T-helper 17 cell (primary cell): ENCODE measurements around the gene IPO13. TPM values are rescaled to one million over a fixed set of nuclear protein-coding genes. Genes with fewer than 3 reads are reported as not detected.

ENCODE experiments used
- ATAC-seq: fragments of 150-1000 bp; cut with Tn5 transposase; 2 replicates; pipeline ENCODE4 v1.10.0; 2021; ENCODE audit warnings: mild to moderate bottlenecking, moderate library complexity
- DNase-seq, 3 donors: peaks; one replicate each; pipeline versions ENCODE4 v3.0.0 to v3.0.0-alpha.2; 2020 to 2021
- H3K9me3 ChIP-seq: one replicate; pipeline ENCODE4 v1.7.0; 2013; ENCODE audit warnings: low read length, mild to moderate bottlenecking; ENCODE audit not compliant: control insufficient read depth, poor library complexity, severe bottlenecking
- H3K27ac Mint-ChIP-seq: one replicate; pipeline ENCODE4 v1.8.0; 2022; ENCODE audit warnings: mild to moderate bottlenecking, moderate library complexity, mixed read lengths
- H3K27me3 Mint-ChIP-seq: one replicate; pipeline ENCODE4 v1.8.0; 2022; ENCODE audit warnings: mixed read lengths
- H3K36me3 Mint-ChIP-seq: one replicate; pipeline ENCODE4 v1.8.0; 2022; ENCODE audit warnings: low read depth, mixed read lengths
- H3K4me1 Mint-ChIP-seq: one replicate; pipeline ENCODE4 v1.8.0; 2022; ENCODE audit warnings: mild to moderate bottlenecking, mixed read lengths
- H3K4me3 Mint-ChIP-seq: one replicate; pipeline ENCODE4 v1.8.0; 2022; ENCODE audit warnings: mild to moderate bottlenecking, moderate library complexity, mixed read lengths
- total RNA-seq, 4 donors: library from RNA in 2 of 4; stranded (reverse) in 2 of 4; gene quantifications; one replicate each; pipeline ENCODE4 v1.2.3 and lab custom pipeline; 2022 to 2026

IPO13 gene
- total RNA-seq, 2 donors from 2014 or later = 10.6 to 12.5 TPM

- Mint-ChIP-seq H3K27ac (no peak overlapping the region), H3K36me3 (no peaks in the 10 kb centered on the region), H3K4me3 (no peak overlapping the region), H3K4me1 (peaks cover 20% of the 10 kb centered on the region), H3K27me3 (peaks cover 3% of the 10 kb centered on the region)
- DNase-seq (no peak), ATAC-seq (no peak)
- no peaks in the 10 kb centered on the region for H3K9me3 ChIP-seq
Observed at GRCh38 chr1:43995984-43996732, 49.4 kb downstream of the IPO13 start.

- Mint-ChIP-seq H3K36me3 (no peaks in the 10 kb centered on the region), H3K27me3 (peaks cover 6% of the 10 kb centered on the region), H3K4me1 (peaks cover 17% of the 10 kb centered on the region), H3K27ac (no peak overlapping the region), H3K4me3 (no peak overlapping the region)
- ATAC-seq (no peak), DNase-seq (no peak)
- H3K9me3 ChIP-seq = no peaks in the 10 kb centered on the region
Observed at GRCh38 chr1:43996733-43997115, 50.0 kb downstream of the IPO13 start.

- Mint-ChIP-seq H3K36me3 (no peaks in the 10 kb centered on the region), H3K27ac (no peak overlapping the region), H3K27me3 (peaks cover 6% of the 10 kb centered on the region), H3K4me1 (peaks cover 11% of the 10 kb centered on the region), H3K4me3 (no peak overlapping the region)
- ATAC-seq = no peak
- no peak for DNase-seq
- no peaks in the 10 kb centered on the region for H3K9me3 ChIP-seq
Observed at GRCh38 chr1:43997295-43997999, 50.7 kb downstream of the IPO13 start.

- DNase-seq = no peak
- H3K27ac Mint-ChIP-seq = no peak overlapping the region
- no peak for ATAC-seq
- peaks cover 7% of the 10 kb centered on the region for H3K4me1 Mint-ChIP-seq
- H3K9me3 ChIP-seq = no peaks in the 10 kb centered on the region
- peaks cover 6% of the 10 kb centered on the region for H3K27me3 Mint-ChIP-seq
- no peaks in the 10 kb centered on the region for H3K36me3 Mint-ChIP-seq
- H3K4me3 Mint-ChIP-seq = no peak overlapping the region
Observed at GRCh38 chr1:43998000-43998378, 51.2 kb downstream of the IPO13 start.

GRCh38 chr1:43999455-43999854 is 52.7 kb downstream of the IPO13 start:
- ATAC-seq (no peak), DNase-seq (no peak)
- no peak overlapping the region for H3K27ac Mint-ChIP-seq
- H3K9me3 ChIP-seq = no peaks in the 10 kb centered on the region
- no peaks in the 10 kb centered on the region for H3K36me3 Mint-ChIP-seq
- peaks cover 4% of the 10 kb centered on the region for H3K4me1 Mint-ChIP-seq
- H3K27me3 Mint-ChIP-seq = peaks cover 6% of the 10 kb centered on the region
- H3K4me3 Mint-ChIP-seq = no peak overlapping the region

- Mint-ChIP-seq H3K36me3 (no peaks in the 10 kb centered on the region), H3K4me3 (no peak overlapping the region), H3K27me3 (peaks cover 6% of the 10 kb centered on the region), H3K27ac (no peak overlapping the region), H3K4me1 (peaks cover 4% of the 10 kb centered on the region)
- DNase-seq = no peak
- ATAC-seq = no peak
- H3K9me3 ChIP-seq = no peaks in the 10 kb centered on the region
Observed at GRCh38 chr1:44000122-44000665, 53.4 kb downstream of the IPO13 start.

GRCh38 chr1:44002165-44002564 is 55.4 kb downstream of the IPO13 start:
- ATAC-seq (no peak), DNase-seq (no peak)
- H3K4me3 Mint-ChIP-seq = no peak overlapping the region
- no peaks in the 10 kb centered on the region for H3K4me1 Mint-ChIP-seq
- H3K36me3 Mint-ChIP-seq = no peaks in the 10 kb centered on the region
- peaks cover 6% of the 10 kb centered on the region for H3K27me3 Mint-ChIP-seq
- H3K27ac Mint-ChIP-seq = no peak overlapping the region
- no peaks in the 10 kb centered on the region for H3K9me3 ChIP-seq

- DNase-seq (no peak), ATAC-seq (no peak)
- no peaks in the 10 kb centered on the region for H3K4me1 Mint-ChIP-seq
- H3K27ac Mint-ChIP-seq = no peak overlapping the region
- H3K4me3 Mint-ChIP-seq = no peak overlapping the region
- H3K36me3 Mint-ChIP-seq = no peaks in the 10 kb centered on the region
- peaks cover 6% of the 10 kb centered on the region for H3K27me3 Mint-ChIP-seq
- no peaks in the 10 kb centered on the region for H3K9me3 ChIP-seq
Observed at GRCh38 chr1:44002606-44003157, 55.9 kb downstream of the IPO13 start.

GRCh38 chr1:44008259-44008658 is 61.5 kb downstream of the IPO13 start:
- no peak for ATAC-seq
- H3K9me3 ChIP-seq = no peaks in the 10 kb centered on the region
- no peak overlapping the region for H3K4me3 Mint-ChIP-seq
- H3K4me1 Mint-ChIP-seq = peaks cover 5% of the 10 kb centered on the region
- H3K27ac Mint-ChIP-seq = peak overlapping the region; percentile 43
- no peaks in the 10 kb centered on the region for H3K36me3 Mint-ChIP-seq
- DNase-seq = no peak
- no peaks in the 10 kb centered on the region for H3K27me3 Mint-ChIP-seq

- no peak for DNase-seq
- Mint-ChIP-seq H3K27me3 (peaks cover 12% of the 10 kb centered on the region), H3K36me3 (no peaks in the 10 kb centered on the region), H3K27ac (no peak overlapping the region), H3K4me1 (peaks cover 5% of the 10 kb centered on the region), H3K4me3 (no peak overlapping the region)
- no peaks in the 10 kb centered on the region for H3K9me3 ChIP-seq
- no peak for ATAC-seq
Observed at GRCh38 chr1:44010935-44011471, 64.3 kb downstream of the IPO13 start.

GRCh38 chr1:44012404-44012803 is 65.7 kb downstream of the IPO13 start:
- no peak for DNase-seq
- no peaks in the 10 kb centered on the region for H3K36me3 Mint-ChIP-seq
- H3K4me3 Mint-ChIP-seq = no peak overlapping the region
- no peak for ATAC-seq
- peaks cover 12% of the 10 kb centered on the region for H3K27me3 Mint-ChIP-seq
- H3K4me1 Mint-ChIP-seq = peaks cover 5% of the 10 kb centered on the region
- H3K9me3 ChIP-seq = no peaks in the 10 kb centered on the region
- peak overlapping the region; percentile 32 for H3K27ac Mint-ChIP-seq

- DNase-seq (no peak), ATAC-seq (no peak)
- Mint-ChIP-seq H3K27me3 (peaks cover 12% of the 10 kb centered on the region), H3K36me3 (no peaks in the 10 kb centered on the region), H3K4me1 (peaks cover 5% of the 10 kb centered on the region), H3K27ac (peak overlapping the region; percentile 32), H3K4me3 (no peak overlapping the region)
- no peaks in the 10 kb centered on the region for H3K9me3 ChIP-seq
Observed at GRCh38 chr1:44012941-44013609, 66.3 kb downstream of the IPO13 start.

GRCh38 chr1:44013949-44014348 is 67.2 kb downstream of the IPO13 start:
- H3K27me3 Mint-ChIP-seq = peaks cover 12% of the 10 kb centered on the region
- no peak overlapping the region for H3K27ac Mint-ChIP-seq
- H3K36me3 Mint-ChIP-seq = no peaks in the 10 kb centered on the region
- DNase-seq (no peak), ATAC-seq (no peak)
- peaks cover 5% of the 10 kb centered on the region for H3K4me1 Mint-ChIP-seq
- no peaks in the 10 kb centered on the region for H3K9me3 ChIP-seq
- peak overlapping the region; percentile 41 for H3K4me3 Mint-ChIP-seq
